KMS-11 (cell line): ENCODE measurements around the gene FAM180A.

ENCODE experiments used
- H2AFZ ChIP-seq: fragments of 200-600 bp; sonication (generic); 2 replicates; pipeline ENCODE4 v1.6.1; 2016; ENCODE audit warnings: antibody characterized with exemption, mixed run types, low read depth
- H3K27ac ChIP-seq: fragments of 200-600 bp; sonication (generic); 2 replicates; pipeline ENCODE4 v1.6.1; 2016; ENCODE audit warnings: mild to moderate bottlenecking, mixed run types
- H3K27me3 ChIP-seq: fragments of 200-600 bp; sonication (generic); 2 replicates; pipeline ENCODE4 v1.6.1; 2017; ENCODE audit warnings: mild to moderate bottlenecking, low read depth, mixed run types, moderate library complexity; ENCODE audit not compliant: insufficient read depth
- H3K36me3 ChIP-seq: fragments of 200-600 bp; sonication (generic); 2 replicates; pipeline ENCODE4 v1.6.1; 2017; ENCODE audit warnings: mild to moderate bottlenecking, mixed run types; ENCODE audit not compliant: insufficient read depth
- H3K4me1 ChIP-seq: fragments of 200-600 bp; sonication (generic); 2 replicates; pipeline ENCODE4 v1.6.1; 2016; ENCODE audit warnings: mild to moderate bottlenecking, low read depth, mixed run types; ENCODE audit not compliant: poor library complexity, severe bottlenecking
- H3K4me2 ChIP-seq: fragments of 200-600 bp; sonication (generic); 2 replicates; pipeline ENCODE4 v1.7.0; 2016; ENCODE audit warnings: mild to moderate bottlenecking, mixed run types
- H3K4me3 ChIP-seq: fragments of 200-600 bp; sonication (generic); IDR thresholded peaks from 2 replicates; pipeline ENCODE4 v1.6.1; 2017; ENCODE audit warnings: low read depth, low read length, mixed read lengths; ENCODE audit not compliant: insufficient read depth
- H3K79me2 ChIP-seq: fragments of 200-600 bp; sonication (generic); 2 replicates; pipeline ENCODE4 v1.6.1; 2016; ENCODE audit warnings: low read depth, mixed run types; ENCODE audit not compliant: insufficient read depth
- H3K9ac ChIP-seq: fragments of 200-600 bp; sonication (generic); 2 replicates; pipeline ENCODE4 v1.6.1; 2016; ENCODE audit warnings: mild to moderate bottlenecking, mixed run types
- H4K20me1 ChIP-seq: fragments of 200-600 bp; sonication (generic); 2 replicates; pipeline ENCODE4 v1.6.1; 2016; ENCODE audit warnings: mild to moderate bottlenecking, mixed run types; ENCODE audit not compliant: insufficient read depth
- TF ChIP-seq, protein P1 (sequence below): fragments of 200-600 bp; sonication (generic); conservative IDR thresholded peaks from 2 replicates; pipeline ENCODE4 v1.6.1; 2017; ENCODE audit warnings: low read depth, mild to moderate bottlenecking, antibody characterized with exemption, low read length, moderate library complexity, mixed read lengths

FAM180A gene

DNA sequence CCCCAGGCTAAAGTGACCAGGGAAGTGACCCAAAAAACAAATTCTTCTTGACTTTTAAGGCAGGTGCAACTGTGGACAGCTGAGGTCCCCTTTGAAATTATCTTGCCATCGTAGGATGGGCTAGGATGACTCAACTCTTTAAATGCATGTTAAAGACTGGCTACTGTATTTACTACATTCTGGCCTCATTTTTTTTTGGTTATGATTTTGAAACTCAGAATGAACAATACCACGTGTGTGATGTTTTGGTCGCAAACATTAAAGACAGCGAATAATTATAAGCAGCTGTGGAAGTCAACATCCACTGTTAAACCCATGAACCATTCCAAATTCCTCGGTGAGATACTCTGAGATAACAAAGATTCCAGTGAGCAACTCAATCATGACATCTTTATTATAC lies 19.4 kb downstream of the FAM180A start:
- H3K79me2 ChIP-seq = no peaks in the 10 kb centered on the region
- no peaks in the 10 kb centered on the region for H3K4me1 ChIP-seq
- no peak overlapping the region for H3K27ac ChIP-seq
- H2AFZ ChIP-seq = no peak overlapping the region
- H4K20me1 ChIP-seq = no peaks in the 10 kb centered on the region
- no peak overlapping the region for H3K4me3 ChIP-seq
- H3K36me3 ChIP-seq = no peaks in the 10 kb centered on the region
- no peak overlapping the region for H3K9ac ChIP-seq
- TF ChIP-seq, protein P1, sequence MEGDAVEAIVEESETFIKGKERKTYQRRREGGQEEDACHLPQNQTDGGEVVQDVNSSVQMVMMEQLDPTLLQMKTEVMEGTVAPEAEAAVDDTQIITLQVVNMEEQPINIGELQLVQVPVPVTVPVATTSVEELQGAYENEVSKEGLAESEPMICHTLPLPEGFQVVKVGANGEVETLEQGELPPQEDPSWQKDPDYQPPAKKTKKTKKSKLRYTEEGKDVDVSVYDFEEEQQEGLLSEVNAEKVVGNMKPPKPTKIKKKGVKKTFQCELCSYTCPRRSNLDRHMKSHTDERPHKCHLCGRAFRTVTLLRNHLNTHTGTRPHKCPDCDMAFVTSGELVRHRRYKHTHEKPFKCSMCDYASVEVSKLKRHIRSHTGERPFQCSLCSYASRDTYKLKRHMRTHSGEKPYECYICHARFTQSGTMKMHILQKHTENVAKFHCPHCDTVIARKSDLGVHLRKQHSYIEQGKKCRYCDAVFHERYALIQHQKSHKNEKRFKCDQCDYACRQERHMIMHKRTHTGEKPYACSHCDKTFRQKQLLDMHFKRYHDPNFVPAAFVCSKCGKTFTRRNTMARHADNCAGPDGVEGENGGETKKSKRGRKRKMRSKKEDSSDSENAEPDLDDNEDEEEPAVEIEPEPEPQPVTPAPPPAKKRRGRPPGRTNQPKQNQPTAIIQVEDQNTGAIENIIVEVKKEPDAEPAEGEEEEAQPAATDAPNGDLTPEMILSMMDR = no peak
- H3K4me2 ChIP-seq = no peak overlapping the region
- H3K27me3 ChIP-seq = no peaks in the 10 kb centered on the region

DNA sequence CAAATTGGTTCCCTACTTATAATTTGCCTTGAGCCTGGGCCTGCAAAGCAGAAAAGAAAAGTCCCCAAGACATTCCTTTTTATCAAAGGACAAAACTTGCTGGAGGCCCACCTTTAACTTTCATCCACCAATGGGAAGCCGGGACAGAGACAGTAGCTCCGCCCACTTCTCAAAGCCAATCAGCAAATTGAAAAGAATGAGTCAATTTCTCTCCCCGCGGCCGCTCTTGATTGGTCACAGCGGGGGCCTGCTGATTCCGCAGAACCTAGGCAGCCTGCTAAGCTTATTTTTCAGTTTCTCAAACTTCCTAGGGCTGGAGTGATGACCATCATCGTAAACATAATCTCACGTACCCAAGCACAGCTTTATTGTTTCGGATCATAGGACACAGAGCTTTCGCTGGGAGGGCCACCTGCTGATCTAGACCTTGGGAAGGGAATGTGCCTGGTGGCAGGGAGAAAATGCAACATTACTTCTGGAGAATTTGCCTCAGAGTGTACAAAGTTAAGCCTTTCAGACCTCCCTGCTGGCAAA lies 20.4 kb downstream of the FAM180A start, which contains the start of gene SLC13A4:
TSS of gene SLC13A4 (minus strand) at position 51 of the 534 bp plus-strand sequence. CDS start 690 bp downstream, outside the sequence.
- H2AFZ ChIP-seq = no peak within 1 kb of the TSS
- H3K4me3 ChIP-seq = no peak within 1 kb of the TSS
- no peaks in the 10 kb centered on the region for H3K4me1 ChIP-seq
- TF ChIP-seq, protein P1 = no peak
- no peaks in the 10 kb centered on the region for H3K27me3 ChIP-seq
- H3K36me3 ChIP-seq = no peaks in the 10 kb centered on the region
- H4K20me1 ChIP-seq = no peaks in the 10 kb centered on the region
- H3K9ac ChIP-seq = no peak within 1 kb of the TSS
- H3K4me2 ChIP-seq = no peak within 1 kb of the TSS
- H3K27ac ChIP-seq = no peak within 1 kb of the TSS
- no peaks in the 10 kb centered on the region for H3K79me2 ChIP-seq

DNA sequence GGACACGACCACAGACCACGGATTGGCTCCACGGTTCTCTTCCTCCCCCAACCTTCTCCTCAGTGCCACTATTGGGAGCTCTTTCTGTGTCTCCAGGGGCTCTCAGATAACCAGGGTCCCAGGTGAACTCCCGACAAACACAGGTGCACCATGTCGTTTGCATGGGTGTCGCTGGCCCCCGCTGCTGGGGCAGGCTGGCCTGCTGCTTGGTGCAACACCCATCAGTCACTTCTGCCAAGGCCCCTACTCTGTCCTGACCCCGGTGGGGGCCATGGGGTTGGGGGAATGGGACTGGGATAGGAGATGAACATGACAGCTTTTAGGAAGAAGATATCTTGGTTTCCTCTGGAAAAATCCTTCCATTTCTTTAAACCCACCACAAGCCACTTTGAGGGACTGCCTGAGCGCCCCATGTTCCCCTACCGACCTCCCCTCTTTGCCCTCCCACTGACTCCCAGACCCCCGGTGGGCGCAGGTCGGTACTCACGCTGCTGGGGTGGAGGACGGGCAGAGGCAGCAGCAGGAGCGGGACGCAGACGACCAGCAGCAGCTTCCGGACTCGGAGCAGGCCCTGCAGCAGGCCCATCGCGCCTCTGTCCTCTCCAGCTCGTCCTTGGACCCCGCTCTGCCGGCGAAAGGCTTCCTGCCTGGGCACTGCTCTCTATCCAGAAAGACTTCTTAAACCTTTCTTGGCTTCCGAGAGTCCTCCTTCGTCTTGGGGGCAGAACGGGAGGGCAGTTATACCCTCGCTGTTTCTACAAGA lies 21.5 kb downstream of the FAM180A start:
- no peak overlapping the region for H3K4me3 ChIP-seq
- H2AFZ ChIP-seq = no peak overlapping the region
- no peaks in the 10 kb centered on the region for H3K79me2 ChIP-seq
- no peaks in the 10 kb centered on the region for H3K36me3 ChIP-seq
- no peak overlapping the region for H3K4me2 ChIP-seq
- H3K4me1 ChIP-seq = no peaks in the 10 kb centered on the region
- no peak overlapping the region for H3K27ac ChIP-seq
- TF ChIP-seq, protein P1 = no peak
- no peak overlapping the region for H3K9ac ChIP-seq
- H3K27me3 ChIP-seq = no peaks in the 10 kb centered on the region
- H4K20me1 ChIP-seq = no peaks in the 10 kb centered on the region

DNA sequence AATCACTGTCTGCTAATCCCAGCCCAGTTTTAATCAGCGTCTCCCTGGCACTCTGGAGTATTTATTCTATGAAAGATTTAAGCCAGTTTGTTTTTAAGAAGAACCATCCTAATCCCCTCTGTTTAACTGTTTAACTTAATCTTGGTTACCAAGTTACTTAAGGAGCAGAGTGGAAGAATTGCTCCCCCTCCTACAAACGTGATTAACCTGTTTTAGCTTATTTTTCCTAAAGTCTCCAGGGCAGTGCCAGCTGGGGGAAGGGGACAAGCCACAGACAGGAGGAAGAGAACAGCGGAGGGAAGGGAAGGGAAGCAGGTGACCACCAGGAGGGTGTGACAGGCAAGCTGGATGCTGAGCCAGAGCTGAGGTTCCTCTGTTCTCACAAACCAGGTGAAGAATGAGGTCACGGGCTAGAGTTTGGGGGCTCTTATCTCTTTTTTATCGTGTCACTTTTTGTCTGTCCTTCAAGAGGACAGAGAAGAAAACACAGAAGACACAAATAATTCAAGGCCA lies 22.3 kb downstream of the FAM180A start:
- TF ChIP-seq, protein P1 = no peak
- Histone ChIP-seq H3K4me1 (no peaks in the 10 kb centered on the region), H3K27ac (no peak overlapping the region), H3K4me3 (no peak overlapping the region), H2AFZ (no peak overlapping the region), H3K36me3 (no peaks in the 10 kb centered on the region), H3K79me2 (no peaks in the 10 kb centered on the region), H3K27me3 (no peaks in the 10 kb centered on the region), H3K9ac (no peak overlapping the region), H3K4me2 (no peak overlapping the region), H4K20me1 (no peaks in the 10 kb centered on the region)
